ENCODE data around the gene SLC25A12. TPM values are rescaled to one million over a fixed set of nuclear protein-coding genes. Genes with fewer than 3 reads are reported as not detected.

Gene SLC25A12
- total and polyA plus RNA-seq, 9 of the 15 experiments (the other 6 are each of a cell fraction or from before 2014, with no cell fraction given): 13.5 to 36.5 (median 21.7) TPM

DNA sequence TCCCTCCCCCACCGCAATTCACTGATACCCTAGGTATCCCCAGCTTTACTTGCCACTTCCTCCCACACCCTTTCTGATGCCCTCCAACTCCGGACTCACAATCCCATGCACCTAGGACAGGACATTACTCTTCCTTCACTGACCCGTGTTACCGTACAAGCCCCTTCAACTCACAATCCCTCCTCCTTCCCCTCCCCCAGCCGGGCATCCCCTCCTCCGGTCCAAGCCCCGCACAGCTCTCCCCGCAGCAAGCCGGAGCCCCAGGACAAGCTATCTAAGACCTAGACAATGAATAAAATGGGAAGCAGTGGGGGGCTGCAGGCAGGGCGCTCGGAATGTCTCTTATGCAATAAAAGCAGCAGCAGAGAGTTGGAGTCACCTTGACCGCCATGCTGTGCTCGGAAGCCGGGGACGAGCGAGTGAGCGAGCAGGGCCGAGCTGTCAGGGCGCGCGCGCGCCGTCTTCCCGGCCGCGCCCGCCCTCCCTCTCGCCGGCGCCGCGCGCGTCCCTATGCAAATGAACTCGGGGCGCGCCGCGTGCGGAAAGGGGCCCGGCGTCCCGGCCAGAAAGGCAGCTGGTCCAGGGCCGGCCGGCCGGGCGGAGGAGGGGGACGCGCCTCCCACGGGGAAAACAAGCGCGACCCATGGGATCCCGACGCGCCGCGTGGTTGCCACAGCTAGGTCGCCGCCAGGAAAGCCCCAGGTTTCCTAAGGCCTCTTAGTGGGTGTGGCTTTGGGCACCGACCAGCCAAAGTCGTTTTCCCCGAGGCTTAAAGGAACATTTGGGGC, at the start of gene SLC25A12 (continued):
- TF ChIP-seq TARDBP (IDR thresholded peaks at IDR 0.05): peak; percentile 89; the same call in 1 of the 2 replicates
- peak; percentile 56; the same call in 1 of the 2 replicates for TF ChIP-seq NR1H2 (CRISPR knock-in tag; IDR thresholded peaks at IDR 0.05)
- peak; percentile 73; the same call in 1 of the 2 replicates for TF ChIP-seq DMBX1 (CRISPR knock-in tag; IDR thresholded peaks at IDR 0.05; ENCODE audit: borderline replicate concordance)
- peak; percentile 89 for TF ChIP-seq POLR2A (conservative IDR thresholded peaks at IDR 0.05)
- TF ChIP-seq EZH2 (IDR thresholded peaks at IDR 0.05; ENCODE audit: borderline replicate concordance, low read depth, low read length): no peak
- TF ChIP-seq MLLT1 (IDR thresholded peaks at IDR 0.05): peak in 1 of 2 experiments; percentile 76; a peak in 1 of 4 replicates
- TF ChIP-seq, protein P1, sequence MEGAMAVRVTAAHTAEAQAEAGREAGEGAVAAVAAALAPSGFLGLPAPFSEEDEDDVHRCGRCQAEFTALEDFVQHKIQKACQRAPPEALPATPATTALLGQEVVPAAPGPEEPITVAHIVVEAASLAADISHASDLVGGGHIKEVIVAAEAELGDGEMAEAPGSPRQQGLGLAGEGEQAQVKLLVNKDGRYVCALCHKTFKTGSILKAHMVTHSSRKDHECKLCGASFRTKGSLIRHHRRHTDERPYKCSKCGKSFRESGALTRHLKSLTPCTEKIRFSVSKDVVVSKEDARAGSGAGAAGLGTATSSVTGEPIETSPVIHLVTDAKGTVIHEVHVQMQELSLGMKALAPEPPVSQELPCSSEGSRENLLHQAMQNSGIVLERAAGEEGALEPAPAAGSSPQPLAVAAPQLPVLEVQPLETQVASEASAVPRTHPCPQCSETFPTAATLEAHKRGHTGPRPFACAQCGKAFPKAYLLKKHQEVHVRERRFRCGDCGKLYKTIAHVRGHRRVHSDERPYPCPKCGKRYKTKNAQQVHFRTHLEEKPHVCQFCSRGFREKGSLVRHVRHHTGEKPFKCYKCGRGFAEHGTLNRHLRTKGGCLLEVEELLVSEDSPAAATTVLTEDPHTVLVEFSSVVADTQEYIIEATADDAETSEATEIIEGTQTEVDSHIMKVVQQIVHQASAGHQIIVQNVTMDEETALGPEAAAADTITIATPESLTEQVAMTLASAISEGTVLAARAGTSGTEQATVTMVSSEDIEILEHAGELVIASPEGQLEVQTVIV (CRISPR knock-in tag; IDR thresholded peaks at IDR 0.05; ENCODE audit: borderline replicate concordance): no peak
- TF ChIP-seq, protein P2, sequence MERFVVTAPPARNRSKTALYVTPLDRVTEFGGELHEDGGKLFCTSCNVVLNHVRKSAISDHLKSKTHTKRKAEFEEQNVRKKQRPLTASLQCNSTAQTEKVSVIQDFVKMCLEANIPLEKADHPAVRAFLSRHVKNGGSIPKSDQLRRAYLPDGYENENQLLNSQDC (CRISPR knock-in tag; IDR thresholded peaks at IDR 0.05): no peak
- TF ChIP-seq RFX1 (IDR thresholded peaks at IDR 0.05): no peak
- TF ChIP-seq ZNF707 (CRISPR knock-in tag; conservative IDR thresholded peaks at IDR 0.05): no peak
- TF ChIP-seq ZNF133 (CRISPR knock-in tag; IDR thresholded peaks at IDR 0.05): no peak
- TF ChIP-seq ZKSCAN3 (CRISPR knock-in tag; IDR thresholded peaks at IDR 0.05): no peak
- peak; percentile 9 for TF ChIP-seq ZNF280A (IDR thresholded peaks at IDR 0.05; ENCODE audit: low read depth, partially characterized antibody)
- TF ChIP-seq ZNF165 (CRISPR knock-in tag; IDR thresholded peaks at IDR 0.05; ENCODE audit: borderline replicate concordance): no peak
- TF ChIP-seq HDAC6 (IDR thresholded peaks at IDR 0.05; ENCODE audit: low read depth, low read length): no peak

Data from K562 (cell line).